CD4-positive, alpha-beta T cell treated with Interleukin-15 for 1 hour (primary cell): ENCODE measurements around the gene RHOBTB3.
A peak's percentile ranks its signal among the peaks of the same experiment; 100 is the strongest.
"Not testable (repeated sequence)": the region's sequence is repeated elsewhere in the genome, so short reads cannot be mapped to it uniquely, and the experiment has no call there.

Experiments
- DNase-seq: peaks from one replicate; pipeline ENCODE4 v3.0.0-alpha.2; 2020

RHOBTB3 gene, protein sequence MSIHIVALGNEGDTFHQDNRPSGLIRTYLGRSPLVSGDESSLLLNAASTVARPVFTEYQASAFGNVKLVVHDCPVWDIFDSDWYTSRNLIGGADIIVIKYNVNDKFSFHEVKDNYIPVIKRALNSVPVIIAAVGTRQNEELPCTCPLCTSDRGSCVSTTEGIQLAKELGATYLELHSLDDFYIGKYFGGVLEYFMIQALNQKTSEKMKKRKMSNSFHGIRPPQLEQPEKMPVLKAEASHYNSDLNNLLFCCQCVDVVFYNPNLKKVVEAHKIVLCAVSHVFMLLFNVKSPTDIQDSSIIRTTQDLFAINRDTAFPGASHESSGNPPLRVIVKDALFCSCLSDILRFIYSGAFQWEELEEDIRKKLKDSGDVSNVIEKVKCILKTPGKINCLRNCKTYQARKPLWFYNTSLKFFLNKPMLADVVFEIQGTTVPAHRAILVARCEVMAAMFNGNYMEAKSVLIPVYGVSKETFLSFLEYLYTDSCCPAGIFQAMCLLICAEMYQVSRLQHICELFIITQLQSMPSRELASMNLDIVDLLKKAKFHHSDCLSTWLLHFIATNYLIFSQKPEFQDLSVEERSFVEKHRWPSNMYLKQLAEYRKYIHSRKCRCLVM

DNA sequence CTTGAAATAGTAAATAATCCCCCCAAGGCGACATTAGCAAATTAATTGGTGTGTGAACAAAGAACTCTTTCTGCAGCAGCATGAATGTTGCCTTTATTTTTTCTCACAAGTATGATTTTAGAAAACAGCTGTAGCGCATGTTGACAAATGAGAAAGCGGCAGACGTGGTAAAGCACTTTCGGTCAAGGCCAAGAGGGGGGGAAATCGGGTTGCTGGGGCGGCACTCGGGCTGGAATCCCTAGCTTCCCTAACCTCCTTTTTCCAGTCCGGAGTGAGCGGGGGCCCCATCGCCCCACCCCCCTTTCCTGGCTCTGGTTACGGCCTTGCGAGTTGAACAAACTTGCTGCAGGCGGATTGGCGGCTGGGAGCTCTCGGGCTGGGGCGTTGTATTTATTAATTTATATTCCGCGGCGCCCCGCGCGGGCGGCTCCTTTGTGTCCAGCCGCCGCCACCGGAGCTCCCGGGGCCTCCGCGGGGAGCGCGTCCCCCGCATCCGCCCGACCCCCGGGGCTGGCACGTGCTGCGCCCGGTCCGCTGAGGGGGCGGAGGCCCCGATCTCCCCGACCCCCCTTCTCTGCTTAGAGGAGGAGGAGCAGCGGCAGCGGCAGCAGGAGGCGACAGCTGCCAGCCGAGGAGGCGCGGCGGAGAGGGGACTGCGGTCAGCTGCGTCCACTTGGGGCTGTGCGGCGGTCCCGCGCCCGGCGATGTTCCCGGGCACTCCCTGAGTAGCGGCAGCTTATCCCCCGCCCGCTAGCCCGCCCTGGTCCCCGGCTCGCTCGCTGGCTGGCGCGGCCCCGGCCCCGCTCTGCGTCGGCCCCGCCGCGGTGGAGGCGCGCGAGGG lies at the start of gene RHOBTB3:
RHOBTB3 (plus strand) TSS at position 607 of the 841 bp plus-strand sequence. CDS start 347 bp downstream, outside the sequence.
- peak; percentile 30 for DNase-seq

DNA sequence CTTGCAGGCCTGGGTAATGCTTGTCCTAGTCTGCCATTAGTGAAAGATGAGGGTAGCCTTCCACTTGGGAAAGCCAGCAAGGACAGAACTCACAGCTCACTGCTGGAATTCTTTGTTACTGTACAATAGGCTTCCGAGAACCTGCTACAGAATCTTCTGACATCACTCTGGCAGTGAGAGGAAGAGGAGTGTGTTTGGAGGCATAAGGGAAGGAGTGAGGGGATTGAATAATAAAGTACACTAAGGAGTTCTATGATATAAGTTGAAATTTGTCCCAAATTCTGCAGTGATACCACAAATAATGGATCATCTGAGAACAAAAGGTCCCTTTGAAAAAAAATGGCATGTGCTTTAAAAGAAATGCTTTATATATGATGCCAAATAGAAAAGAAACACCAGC lies 48.2 kb upstream of the RHOBTB3 start, which contains the start of gene SPATA9:
SPATA9 (minus strand) TSS at position 101 of the 400 bp plus-strand sequence. CDS start 137 bp downstream, outside the sequence.
- no peak for DNase-seq

DNA sequence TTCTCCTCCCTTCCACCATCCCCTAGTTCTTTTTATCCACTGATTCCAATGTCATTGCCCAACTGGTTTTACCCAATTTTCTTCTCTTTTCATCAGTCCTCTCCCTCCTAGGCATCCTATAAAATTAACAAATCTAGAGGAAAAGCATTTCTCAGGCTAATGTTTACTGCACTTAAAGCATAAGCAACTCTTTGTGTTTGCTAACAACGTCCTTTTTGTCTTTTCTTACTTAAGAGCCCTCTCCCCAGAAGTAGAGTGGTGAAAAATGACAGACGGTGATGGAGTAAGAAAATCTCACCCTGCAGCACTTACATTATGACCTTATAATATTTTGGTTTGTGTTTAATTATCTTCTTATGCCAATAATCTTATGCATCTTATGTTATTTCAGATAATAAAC lies 46.8 kb upstream of the RHOBTB3 start:
- DNase-seq, result no peak

DNA sequence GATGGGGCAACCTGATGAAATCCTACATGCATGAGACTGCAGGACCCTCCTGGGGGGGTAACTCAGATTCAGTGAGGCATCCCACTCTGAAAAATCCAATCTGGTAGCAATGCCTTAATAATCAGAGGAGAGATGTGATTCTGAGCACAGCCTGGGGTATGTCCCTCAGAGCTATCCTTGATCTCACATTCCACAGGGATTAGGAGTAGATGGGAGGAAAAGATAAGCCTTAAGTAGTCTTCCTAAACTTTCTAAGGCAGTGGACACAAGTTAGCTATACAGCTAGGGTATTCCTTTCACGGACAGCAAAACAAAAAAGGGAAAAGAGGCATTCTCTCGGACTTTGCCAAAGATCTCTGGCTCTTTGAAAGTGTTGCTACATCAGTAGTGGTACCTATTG lies 44.5 kb upstream of the RHOBTB3 start:
- no peak for DNase-seq

DNA sequence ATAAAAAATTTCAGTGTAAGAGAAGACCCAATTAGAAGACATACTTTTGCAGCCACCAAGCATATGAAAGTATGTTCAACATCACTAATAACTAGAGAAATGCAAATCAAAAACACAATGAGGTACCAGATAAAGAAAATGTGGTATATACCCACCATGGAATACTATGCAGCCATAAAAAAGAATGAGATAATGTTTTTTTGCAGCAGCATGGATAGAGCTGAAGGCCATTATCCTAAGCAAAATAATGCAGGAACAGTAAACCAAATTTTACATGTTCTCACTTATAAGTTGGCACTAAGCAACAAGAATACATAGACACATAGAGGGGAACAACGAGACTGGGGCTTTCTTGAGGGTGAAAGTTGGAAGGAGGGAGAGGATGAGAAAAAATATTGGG lies 41.5 kb upstream of the RHOBTB3 start:
- no peak for DNase-seq

DNA sequence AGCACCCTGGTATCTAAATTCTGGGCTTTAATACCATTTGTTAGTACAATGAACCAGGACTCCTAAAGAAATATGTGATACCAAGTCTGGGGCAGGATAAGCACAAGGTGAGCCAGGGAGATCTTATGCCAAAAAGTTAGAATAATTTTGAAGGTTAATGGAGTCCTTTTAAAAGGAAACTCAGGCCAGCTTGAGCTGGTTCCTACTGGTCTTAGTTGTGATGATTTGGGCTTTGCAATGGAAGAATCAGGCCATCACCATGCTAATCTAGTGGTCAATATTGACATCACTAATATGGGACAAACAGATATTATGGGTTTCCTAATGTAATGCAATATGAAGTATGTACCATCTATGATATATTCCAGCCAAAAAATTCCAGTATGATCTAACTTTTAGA lies 40.8 kb upstream of the RHOBTB3 start:
- no peak for DNase-seq

DNA sequence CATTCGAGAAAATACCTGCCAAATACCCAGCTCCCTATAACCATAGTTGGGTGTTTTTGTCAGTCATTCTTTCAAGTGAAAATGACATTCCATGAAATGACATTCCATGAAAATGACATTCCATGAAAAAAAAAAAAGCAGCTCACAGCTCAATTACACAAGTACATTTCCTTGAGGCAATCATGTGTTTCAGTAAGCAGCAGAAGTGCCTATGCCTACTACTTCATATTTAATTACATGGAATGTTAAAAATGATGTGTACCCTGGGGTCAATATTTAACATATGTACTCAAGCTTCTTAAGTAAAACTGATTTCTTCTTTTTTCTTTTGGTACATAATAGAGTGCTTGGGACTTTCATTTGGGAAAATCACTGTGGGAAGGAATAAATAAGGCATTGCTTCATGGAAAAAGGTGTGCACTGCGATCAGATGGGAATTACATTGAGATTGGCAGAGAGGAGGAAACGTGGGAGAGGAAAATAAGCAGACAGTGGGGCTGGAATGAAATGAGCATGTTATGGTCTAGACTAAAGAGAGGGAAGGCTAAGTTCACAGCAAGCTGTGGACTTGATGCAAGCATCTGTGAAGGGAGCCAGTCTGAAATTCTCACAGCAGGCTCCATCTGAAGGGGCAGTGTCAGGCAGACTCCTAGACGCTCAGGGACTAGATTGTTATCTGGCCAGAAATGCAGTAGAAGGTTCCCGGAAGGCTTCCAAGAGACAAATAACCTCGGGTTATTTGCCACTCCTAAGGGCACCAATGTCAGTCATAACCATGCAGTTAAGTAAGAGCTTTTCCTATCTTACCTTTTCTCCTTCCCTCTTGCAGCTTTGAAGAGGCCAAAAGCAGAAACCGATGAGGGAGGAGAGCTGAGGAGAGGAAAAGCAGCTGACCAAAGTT lies 33.1 kb upstream of the RHOBTB3 start:
- DNase-seq, result no peak

DNA sequence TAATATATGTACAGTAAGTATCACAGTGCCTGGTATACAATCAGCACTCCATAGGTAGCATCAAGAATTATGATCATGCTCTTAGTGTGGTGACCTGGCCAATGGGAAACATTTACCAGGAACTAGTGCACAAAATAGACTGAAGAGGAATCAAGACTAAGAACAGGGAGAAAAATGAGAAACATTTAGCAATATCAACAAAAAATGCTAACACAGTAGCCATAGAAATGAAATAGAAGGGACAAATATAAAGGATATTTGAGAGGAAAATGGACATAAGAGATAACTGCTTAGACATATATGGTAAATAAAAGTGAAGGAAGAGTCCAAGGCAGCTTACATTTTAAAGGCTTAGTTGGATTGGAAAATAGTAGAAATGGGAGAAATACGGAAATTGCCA lies 31.8 kb upstream of the RHOBTB3 start:
- no peak for DNase-seq

DNA sequence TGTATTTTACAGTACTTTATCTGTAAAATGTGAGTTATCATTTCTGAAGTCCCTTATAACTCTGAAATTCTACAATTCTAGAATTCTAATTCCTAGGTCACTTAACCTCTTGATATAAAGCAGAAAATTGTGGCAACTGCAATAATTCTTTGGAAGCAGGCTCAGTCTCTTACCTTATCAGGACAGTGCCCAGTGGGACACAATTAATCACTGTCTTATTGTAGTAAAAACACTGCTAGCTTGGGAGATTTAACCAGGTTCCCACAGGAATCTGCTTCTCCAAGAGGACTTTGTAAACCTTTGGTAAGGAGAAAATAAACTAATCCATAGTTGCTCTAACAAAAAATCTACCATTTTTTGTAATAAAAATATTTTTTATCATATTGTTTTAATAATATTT lies 30.1 kb upstream of the RHOBTB3 start:
- DNase-seq, result no peak

DNA sequence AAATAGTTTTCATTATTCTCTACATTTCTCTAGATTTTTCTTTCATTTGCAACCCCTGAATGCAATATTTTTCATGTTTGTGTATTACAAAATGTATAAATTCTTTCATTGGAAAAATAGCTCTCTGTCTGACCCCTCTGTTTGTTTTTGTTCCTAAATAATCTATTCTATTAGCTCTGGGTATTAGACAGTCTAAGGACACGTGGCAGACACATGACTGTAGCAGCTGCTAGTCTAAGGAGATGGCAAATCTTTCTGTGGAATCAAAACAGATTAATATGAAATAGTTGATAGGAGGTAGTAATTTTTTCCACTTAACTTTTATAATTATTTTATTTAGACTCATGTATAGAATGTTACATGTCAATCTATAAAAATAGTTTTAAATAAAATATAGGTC lies 27.0 kb upstream of the RHOBTB3 start:
- no peak for DNase-seq

DNA sequence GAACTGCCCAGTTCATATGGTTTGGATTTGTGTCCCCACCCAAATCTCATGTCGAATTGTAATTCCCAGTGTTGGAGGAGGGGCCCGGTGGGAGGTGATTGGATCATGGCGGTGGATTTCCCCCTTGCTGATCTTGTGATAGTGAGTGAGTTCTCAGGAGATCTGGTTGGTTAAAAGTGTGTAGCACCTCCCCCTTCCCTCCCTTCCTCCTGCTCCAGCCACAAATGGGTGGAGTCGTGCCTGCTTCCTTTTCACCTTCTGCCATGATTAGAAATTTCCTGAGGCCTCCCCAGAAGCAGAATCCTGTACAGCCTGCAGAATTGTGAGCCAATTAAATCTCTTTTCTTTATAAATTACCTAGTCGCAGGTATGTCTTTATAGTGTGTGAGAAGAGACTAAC lies 24.9 kb upstream of the RHOBTB3 start:
- not testable (repeated sequence) for DNase-seq

DNA sequence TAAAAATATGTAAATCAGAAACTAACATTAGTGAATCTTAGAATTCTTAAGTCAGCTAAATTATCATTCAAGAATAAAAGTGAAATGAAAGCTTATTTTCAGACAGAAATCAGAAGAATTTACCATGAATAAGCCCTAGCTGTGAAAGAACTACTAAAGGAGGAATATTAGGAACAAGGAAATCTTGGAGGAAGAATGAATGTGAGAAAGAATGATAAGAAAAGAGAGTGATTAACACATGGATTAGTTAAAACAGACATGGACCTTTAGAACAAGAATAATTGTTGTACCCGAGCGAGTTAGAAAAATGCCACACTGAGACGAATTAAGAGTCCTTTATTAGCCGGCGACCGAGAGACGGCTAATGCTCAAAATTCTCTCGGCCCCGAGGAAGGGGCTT lies 24.1 kb upstream of the RHOBTB3 start:
- no peak for DNase-seq

DNA sequence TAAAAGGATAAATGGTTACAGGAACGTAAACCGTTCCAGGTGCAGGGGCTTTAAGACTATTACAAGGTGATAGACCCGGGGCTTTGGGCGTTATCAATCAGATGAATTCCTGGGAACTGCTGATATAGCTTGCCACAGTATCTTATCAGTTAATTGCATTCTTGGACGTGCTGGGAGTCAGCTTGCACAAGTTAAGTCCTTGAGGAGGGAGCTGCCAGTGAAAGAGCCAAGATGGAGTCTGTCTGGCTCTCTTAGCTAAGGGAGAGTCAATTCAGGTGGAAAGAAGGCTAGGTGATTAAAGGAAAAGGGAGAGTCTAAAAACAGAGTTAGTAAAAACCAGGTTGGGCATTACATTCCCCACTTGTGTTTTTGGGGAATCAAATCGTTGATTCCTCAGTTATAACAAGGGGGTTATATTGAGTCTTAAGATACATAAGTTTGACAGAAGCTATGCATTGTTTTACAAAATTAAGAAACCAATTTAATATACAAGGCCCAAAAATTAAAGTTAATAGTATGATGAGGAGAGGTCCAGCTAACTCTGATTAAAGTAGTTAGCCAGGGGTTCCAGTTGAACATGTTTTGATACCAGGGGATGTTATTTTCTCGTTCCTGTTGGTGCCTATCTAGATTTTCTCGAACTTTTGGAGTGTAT lies 23.5 kb upstream of the RHOBTB3 start:
- not testable (repeated sequence) for DNase-seq

DNA sequence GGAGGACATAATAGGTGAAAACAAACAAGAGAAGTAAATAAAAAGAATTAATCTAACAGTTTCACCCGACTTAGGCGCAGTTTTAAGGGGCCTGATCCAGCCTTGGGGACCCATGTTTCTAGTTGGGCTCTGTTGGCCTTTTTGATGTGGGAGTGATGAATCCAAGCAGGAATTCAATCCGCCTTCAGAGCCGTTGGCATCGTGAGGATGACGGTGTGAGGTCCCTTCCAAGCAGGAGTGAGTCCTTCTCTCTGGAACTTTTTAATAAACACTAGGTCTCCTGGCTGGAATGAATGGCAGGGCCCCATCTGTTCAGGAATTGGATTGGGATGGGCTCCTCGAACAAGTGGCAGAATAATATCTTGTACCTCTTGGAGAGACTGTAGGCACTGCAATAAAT lies 22.3 kb upstream of the RHOBTB3 start:
- no peak for DNase-seq

DNA sequence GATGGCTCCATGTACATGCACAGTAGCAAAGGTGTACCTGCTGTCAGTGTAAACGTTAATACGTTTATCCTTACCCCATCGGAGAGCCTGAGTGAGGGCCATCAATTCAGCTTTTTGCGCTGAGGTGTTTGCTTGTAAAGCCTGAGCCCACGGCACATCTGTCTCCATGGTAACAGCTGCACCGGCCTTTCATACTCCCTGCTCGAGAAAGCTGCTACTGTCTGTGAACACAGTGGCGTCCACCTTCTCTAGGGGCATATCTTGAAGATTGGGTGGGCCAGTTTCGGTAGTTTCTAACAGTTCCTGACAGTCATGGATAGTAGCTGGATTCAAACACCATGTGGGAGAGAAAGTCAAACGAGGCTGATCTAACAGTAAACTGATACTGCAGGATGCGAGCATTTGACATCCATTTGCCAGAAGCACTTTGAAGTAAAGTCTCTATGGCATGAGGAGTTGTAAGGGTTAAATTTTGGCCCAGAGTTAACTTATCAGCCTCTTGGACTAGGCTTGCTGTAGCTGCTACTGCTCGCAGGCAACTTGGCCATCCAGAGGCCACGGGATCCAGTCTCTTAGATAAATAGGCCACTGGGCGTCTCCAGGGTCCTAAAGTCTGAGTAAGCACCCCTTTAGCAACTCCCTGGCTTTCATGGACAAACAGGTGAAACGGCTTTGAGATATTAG lies 21.0 kb upstream of the RHOBTB3 start:
- no peak for DNase-seq

DNA sequence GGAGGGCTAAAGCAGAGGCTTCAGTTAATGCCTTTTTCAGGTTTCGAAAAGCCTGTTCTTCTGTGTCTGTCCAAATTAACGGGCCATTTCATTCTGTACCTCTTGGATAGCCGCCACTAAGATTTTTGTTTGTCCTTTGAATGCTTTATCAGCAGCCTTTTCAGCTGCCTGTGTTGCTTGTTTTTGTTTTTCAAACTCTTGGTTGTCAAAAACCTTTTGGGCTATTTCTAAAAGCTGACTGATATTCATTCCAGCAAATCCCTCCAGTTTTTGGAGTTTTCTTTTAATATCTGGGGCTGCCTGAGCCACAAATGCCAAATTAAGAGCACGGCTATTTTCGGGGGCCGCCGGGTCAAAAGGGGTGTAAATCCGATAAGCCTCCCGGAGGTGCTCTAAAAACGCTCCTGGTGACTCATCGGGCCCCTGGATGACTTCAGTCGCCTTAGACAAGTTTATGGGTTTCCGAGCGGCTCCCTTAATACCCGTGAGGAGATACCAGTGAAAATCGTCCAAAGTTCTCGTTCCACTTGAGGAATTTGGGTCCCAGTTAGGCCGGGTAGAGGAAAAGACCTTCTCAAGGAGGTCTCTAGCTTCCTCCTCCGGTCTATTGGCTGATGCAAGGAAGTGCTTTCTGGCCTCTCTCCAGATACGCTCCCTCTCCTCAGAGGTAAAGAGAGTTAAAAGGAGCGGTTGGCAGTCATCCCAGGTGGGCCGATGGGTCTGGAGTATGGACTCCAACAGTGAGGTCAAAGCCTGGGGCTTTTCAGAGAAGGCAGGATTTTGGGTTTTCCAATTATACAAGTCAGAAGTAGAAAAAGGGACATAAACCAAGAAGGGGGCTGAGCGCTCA lies 20.3 kb upstream of the RHOBTB3 start:
- DNase-seq, result not testable (repeated sequence)

DNA sequence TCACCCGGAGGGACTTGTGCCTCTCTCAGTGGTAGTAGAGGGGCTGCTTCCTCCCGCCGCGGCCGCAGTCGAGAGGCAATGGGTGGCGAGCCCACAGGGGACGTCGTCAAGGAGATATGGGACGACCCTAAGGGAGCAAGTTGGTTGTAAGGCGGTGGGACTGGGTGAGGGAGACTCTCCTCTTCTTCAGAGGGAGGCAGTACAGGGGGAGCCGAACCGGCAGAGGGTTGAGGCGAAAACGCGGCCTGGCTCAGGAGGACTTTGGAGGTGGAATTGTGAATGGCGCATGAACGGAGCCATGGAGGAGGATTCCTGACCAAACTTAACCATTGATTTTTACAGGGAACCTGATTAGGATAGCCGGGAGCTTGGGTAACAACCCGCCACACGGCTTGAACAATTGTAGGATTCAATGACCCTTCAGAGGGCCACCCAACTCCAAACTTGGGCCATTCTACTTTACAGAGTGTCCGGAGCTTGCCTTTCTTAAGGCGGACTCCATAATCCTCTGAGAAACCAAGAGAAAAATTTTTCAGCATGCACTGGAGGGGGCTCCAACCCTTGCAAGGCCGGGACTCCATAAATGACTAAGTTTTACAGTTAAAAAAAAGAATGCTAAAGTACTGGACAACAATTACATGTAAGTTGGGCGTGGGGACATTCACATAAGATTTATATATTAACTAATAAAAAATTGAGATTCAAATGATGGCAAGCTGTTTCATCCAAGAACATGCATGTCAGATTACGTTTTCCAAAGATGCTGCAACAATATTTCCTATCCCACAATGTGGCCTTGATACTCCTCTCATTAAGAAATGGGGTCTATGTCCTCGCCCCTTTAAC lies 19.4 kb upstream of the RHOBTB3 start:
- DNase-seq, result no peak

DNA sequence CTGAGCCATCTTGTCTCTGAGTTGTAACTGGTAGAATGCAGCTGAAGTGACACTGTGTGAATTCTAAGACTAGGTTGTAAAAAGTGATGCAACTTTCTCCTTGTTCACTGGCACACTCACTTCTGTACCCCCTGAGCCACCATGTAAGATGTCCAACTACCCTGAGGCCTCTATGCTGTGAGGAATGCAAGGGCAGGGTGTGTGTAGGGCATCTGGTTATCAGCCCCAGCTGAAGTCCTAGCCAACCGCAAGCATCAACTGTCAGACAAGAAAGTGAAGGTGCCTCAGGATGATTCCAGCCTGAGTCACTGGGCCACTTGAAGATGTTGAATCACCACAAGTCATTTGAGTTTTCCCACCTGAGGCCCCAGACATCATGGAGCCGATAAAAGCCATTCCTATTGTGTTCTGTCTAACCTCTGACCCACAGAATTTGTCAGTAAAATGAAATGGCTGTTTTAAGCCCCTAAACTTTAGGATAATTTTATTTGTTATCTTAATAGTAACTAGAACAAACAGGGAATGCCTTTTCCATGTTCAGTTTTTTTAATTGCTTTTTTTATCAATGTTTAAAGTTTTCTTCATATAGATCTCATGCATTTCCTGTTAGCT lies 18.7 kb upstream of the RHOBTB3 start:
- DNase-seq, result no peak

DNA sequence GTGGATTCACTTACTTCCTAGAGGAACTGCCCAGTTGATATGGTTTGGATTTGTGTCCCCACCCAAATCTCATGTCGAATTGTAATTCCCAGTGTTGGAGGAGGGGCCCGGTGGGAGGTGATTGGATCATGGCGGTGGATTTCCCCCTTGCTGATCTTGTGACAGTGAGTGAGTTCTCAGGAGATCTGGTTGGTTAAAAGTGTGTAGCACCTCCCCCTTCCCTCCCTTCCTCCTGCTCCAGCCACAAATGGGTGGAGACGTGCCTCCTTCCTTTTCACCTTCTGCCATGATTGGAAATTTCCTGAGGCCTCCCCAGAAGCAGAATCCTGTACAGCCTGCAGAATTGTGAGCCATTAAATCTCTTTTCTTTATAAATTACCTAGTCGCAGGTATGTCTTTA lies 17.9 kb upstream of the RHOBTB3 start:
- DNase-seq, result not testable (repeated sequence)
